ENCODE results near the gene STXBP1.

Gene STXBP1

DNA sequence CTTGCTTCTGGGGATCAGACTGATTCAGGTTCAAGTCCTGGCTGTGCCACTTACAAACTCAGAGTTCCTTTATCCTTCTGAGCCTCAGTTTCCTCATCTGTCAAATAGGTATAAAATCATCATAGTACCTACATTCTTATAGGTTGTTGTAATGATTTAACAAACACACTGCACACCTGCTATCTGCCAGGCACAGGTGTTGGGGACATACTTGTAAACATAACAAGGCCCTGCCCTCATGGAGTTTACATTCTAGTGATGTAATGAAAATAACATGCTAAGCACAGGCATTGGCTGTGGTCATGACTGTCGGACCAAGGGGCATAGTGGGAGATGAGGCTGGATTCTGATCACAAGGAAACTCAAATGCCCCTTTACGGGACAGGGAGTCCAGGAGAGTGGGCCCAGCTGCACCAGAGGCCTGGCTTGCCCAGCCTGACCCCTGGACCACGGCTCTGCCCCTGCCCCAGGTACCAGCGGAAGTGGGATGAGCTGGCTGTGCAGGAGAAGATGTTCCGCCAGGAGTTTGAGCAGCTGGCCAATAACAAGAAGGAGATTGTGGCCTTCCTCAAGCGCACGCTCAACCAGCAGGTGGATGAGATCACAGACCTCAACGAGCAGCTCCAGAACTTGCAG lies 97.0 kb downstream of the STXBP1 start:
- Histone ChIP-seq H2BK12ac (ENCODE audit: low read length) (no peak overlapping the region), H4K12ac (ENCODE audit: low read depth, low read length) (no peak overlapping the region), H3K9ac (ENCODE audit: low read length) (no peak overlapping the region), H3K4me2 (ENCODE audit: low read length) (no peak overlapping the region), H2BK120ac (ENCODE audit: insufficient read depth, low read length, poor library complexity) (no peak overlapping the region), H3K9me3 (ENCODE audit: insufficient read depth, low read depth, low read length) (no peaks in the 10 kb centered on the region), H3K18ac (ENCODE audit: low read length) (no peak overlapping the region), H3K79me1 (ENCODE audit: low read length) (no peaks in the 10 kb centered on the region), H3K36me3 (ENCODE audit: control insufficient read depth in 1 of 2, insufficient read depth in 2 of 2, low read length in 2 of 2) (no peaks in the 10 kb centered on the region), H3K27ac (ENCODE audit: low read depth, low read length) (no peak overlapping the region), H3K27me3 (ENCODE audit: insufficient read depth, low read length) (no peaks in the 10 kb centered on the region), H2AK5ac (ENCODE audit: low read length) (no peak overlapping the region), H3K4me3 (ENCODE audit: low read depth, low read length) (no peak overlapping the region), H3K79me2 (ENCODE audit: control insufficient read depth, insufficient read depth, low read length, poor library complexity) (no peaks in the 10 kb centered on the region), H3K4me1 (ENCODE audit: control insufficient read depth in 1 of 2, insufficient read depth in 2 of 2, low read length in 2 of 2) (peaks cover 0 to 4% of the 10 kb centered on the region in 2 experiments), H2BK5ac (ENCODE audit: low read depth, low read length, poor library complexity) (no peak overlapping the region), H3K4ac (ENCODE audit: low read depth, low read length) (no peak overlapping the region), H4K91ac (ENCODE audit: low read depth, low read length) (no peak overlapping the region), H4K8ac (ENCODE audit: low read depth, low read length) (no peak overlapping the region), H3K14ac (ENCODE audit: low read length) (no peak overlapping the region), H3K23ac (ENCODE audit: low read length) (no peak overlapping the region), H2AFZ (ENCODE audit: insufficient read depth, low read length, poor library complexity) (no peak overlapping the region)
- DNase-seq, result no peak
- WGBS (ENCODE audit: extremely low coverage, insufficient coverage, insufficient read length), result no CpG with 5 or more reads among the region's 8 CpGs

DNA sequence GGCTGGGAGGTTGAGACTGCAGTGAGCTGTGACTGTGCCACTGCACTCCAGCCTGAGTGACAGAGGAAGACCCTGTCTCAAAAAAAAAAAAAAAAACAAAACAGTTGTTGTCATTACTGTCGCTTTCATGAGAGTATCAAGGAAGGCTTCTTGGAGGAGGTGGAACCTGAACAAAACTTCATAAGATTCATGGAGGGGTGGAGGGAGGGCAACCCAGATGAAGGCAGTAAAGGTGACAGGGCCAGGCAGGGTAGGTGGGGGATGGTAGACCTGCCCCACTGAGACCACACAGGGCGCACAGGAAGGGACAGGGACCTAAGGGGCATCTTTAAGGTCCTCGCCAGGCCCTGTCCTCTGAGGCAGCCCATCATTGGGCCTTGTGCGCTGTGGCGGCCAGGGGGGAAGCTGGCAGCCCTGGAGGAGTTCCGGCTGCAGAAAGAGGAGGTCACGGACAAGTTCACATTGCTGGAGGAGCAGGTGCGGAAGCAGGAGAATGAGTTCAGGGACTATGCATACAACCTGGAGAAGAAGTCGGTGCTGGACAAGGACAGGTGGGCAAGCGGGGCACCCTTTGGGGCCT lies 98.2 kb downstream of the STXBP1 start:
- Histone ChIP-seq H3K23ac (ENCODE audit: low read length) (no peak overlapping the region), H3K4ac (ENCODE audit: low read depth, low read length) (no peak overlapping the region), H2BK12ac (ENCODE audit: low read length) (no peak overlapping the region), H3K4me2 (ENCODE audit: low read length) (no peak overlapping the region), H3K9ac (ENCODE audit: low read length) (no peak overlapping the region), H4K91ac (ENCODE audit: low read depth, low read length) (no peak overlapping the region), H4K12ac (ENCODE audit: low read depth, low read length) (no peak overlapping the region), H3K36me3 (ENCODE audit: control insufficient read depth in 1 of 2, insufficient read depth in 2 of 2, low read length in 2 of 2) (no peaks in the 10 kb centered on the region), H2AFZ (ENCODE audit: insufficient read depth, low read length, poor library complexity) (no peak overlapping the region), H3K18ac (ENCODE audit: low read length) (no peak overlapping the region), H2BK120ac (ENCODE audit: insufficient read depth, low read length, poor library complexity) (no peak overlapping the region), H3K27ac (ENCODE audit: low read depth, low read length) (no peak overlapping the region), H2AK5ac (ENCODE audit: low read length) (no peak overlapping the region), H3K9me3 (ENCODE audit: insufficient read depth, low read depth, low read length) (no peaks in the 10 kb centered on the region), H3K27me3 (ENCODE audit: insufficient read depth, low read length) (peaks cover 2% of the 10 kb centered on the region), H4K8ac (ENCODE audit: low read depth, low read length) (no peak overlapping the region), H3K4me1 (ENCODE audit: control insufficient read depth in 1 of 2, insufficient read depth in 2 of 2, low read length in 2 of 2) (peaks cover 0 to 10% of the 10 kb centered on the region in 2 experiments), H3K79me2 (ENCODE audit: control insufficient read depth, insufficient read depth, low read length, poor library complexity) (no peaks in the 10 kb centered on the region), H3K14ac (ENCODE audit: low read length) (no peak overlapping the region), H2BK5ac (ENCODE audit: low read depth, low read length, poor library complexity) (no peak overlapping the region), H3K79me1 (ENCODE audit: low read length) (no peaks in the 10 kb centered on the region), H3K4me3 (ENCODE audit: low read depth, low read length) (no peak overlapping the region)
- WGBS (ENCODE audit: extremely low coverage, insufficient coverage, insufficient read length), result no CpG with 5 or more reads among the region's 10 CpGs
- no peak for DNase-seq

DNA sequence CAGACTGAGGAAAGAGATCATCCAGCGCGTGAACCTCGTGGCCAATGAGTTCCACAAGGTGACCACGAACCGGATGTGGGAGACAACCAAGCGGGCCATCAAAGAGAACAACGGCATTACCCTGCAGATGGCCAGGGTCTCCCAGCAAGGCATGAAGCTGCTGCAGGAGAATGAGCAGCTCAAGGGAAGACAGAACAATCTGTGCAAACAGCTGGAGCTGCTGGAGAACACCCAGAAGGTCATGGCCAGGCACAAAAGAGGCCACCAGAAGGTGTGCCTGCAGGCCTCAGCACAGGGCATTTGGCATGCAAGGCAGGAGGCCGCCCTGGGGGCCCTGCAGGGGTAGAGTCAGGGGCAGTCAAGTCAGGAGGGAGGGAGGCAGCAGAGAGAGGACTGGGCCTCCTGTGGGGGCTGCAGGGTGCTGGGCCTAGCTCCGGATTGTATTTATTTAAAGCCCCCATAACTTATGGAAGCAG lies 99.2 kb downstream of the STXBP1 start:
- Histone ChIP-seq H3K79me2 (ENCODE audit: control insufficient read depth, insufficient read depth, low read length, poor library complexity) (no peaks in the 10 kb centered on the region), H4K8ac (ENCODE audit: low read depth, low read length) (no peak overlapping the region), H3K4me1 (ENCODE audit: control insufficient read depth in 1 of 2, insufficient read depth in 2 of 2, low read length in 2 of 2) (peaks cover 0 to 13% of the 10 kb centered on the region in 2 experiments), H3K79me1 (ENCODE audit: low read length) (no peaks in the 10 kb centered on the region), H3K9ac (ENCODE audit: low read length) (no peak overlapping the region), H2BK120ac (ENCODE audit: insufficient read depth, low read length, poor library complexity) (no peak overlapping the region), H3K27me3 (ENCODE audit: insufficient read depth, low read length) (peaks cover 2% of the 10 kb centered on the region), H3K23ac (ENCODE audit: low read length) (no peak overlapping the region), H4K12ac (ENCODE audit: low read depth, low read length) (no peak overlapping the region), H2BK12ac (ENCODE audit: low read length) (no peak overlapping the region), H3K14ac (ENCODE audit: low read length) (no peak overlapping the region), H3K4me3 (ENCODE audit: low read depth, low read length) (no peak overlapping the region), H3K9me3 (ENCODE audit: insufficient read depth, low read depth, low read length) (no peaks in the 10 kb centered on the region), H3K27ac (ENCODE audit: low read depth, low read length) (no peak overlapping the region), H3K18ac (ENCODE audit: low read length) (no peak overlapping the region), H3K4me2 (ENCODE audit: low read length) (no peak overlapping the region), H3K36me3 (ENCODE audit: control insufficient read depth in 1 of 2, insufficient read depth in 2 of 2, low read length in 2 of 2) (no peaks in the 10 kb centered on the region), H3K4ac (ENCODE audit: low read depth, low read length) (no peak overlapping the region), H2BK5ac (ENCODE audit: low read depth, low read length, poor library complexity) (no peak overlapping the region), H2AK5ac (ENCODE audit: low read length) (no peak overlapping the region), H4K91ac (ENCODE audit: low read depth, low read length) (no peak overlapping the region), H2AFZ (ENCODE audit: insufficient read depth, low read length, poor library complexity) (no peak overlapping the region)
- WGBS (ENCODE audit: extremely low coverage, insufficient coverage, insufficient read length), result no CpG with 5 or more reads among the region's 9 CpGs
- no peak for DNase-seq

DNA sequence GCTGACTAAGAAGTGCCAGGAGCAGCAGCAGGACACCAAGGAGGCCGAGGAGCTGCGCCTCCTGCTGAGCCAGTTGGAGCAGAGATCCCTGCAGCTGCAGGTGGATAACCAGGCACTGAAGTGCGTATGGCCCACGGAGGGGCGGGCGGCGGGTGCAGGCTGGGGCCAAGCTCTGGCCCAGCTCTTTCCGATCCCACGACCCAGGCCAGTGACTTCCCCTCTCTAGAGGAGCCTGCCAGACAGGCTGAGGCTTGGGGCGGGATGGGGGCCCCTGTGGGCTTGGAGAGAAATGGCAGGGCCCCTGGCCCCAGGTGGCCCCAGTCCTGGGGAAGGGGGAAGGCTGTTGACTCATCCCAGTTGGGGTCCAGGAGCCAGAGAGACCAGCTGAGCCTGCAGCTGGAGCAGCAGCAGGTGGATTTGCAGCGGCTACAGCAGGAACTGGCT lies 99.8 kb downstream of the STXBP1 start:
- no peaks in the 10 kb centered on the region for H3K79me1 ChIP-seq (ENCODE audit: low read length)

More for the DNA sequence above, 99.8 kb downstream of the STXBP1 start:
- no peak overlapping the region for H2BK120ac ChIP-seq (ENCODE audit: insufficient read depth, low read length, poor library complexity)
- H3K4ac ChIP-seq (ENCODE audit: low read depth, low read length), result no peak overlapping the region
- no peak for DNase-seq
- H3K18ac ChIP-seq (ENCODE audit: low read length), result no peak overlapping the region
- H4K12ac ChIP-seq (ENCODE audit: low read depth, low read length), result no peak overlapping the region
- H4K8ac ChIP-seq (ENCODE audit: low read depth, low read length), result no peak overlapping the region
- H3K27ac ChIP-seq (ENCODE audit: low read depth, low read length), result no peak overlapping the region
- H4K91ac ChIP-seq (ENCODE audit: low read depth, low read length), result no peak overlapping the region
- H2BK12ac ChIP-seq (ENCODE audit: low read length), result no peak overlapping the region
- peaks cover 2% of the 10 kb centered on the region for H3K27me3 ChIP-seq (ENCODE audit: insufficient read depth, low read length)
- H2AK5ac ChIP-seq (ENCODE audit: low read length), result no peak overlapping the region
- H3K4me3 ChIP-seq (ENCODE audit: low read depth, low read length), result no peak overlapping the region
- H3K36me3 ChIP-seq (ENCODE audit: control insufficient read depth in 1 of 2, insufficient read depth in 2 of 2, low read length in 2 of 2), result no peaks in the 10 kb centered on the region
- no peak overlapping the region for H2AFZ ChIP-seq (ENCODE audit: insufficient read depth, low read length, poor library complexity)
- H3K4me2 ChIP-seq (ENCODE audit: low read length), result no peak overlapping the region
- H2BK5ac ChIP-seq (ENCODE audit: low read depth, low read length, poor library complexity), result no peak overlapping the region
- H3K9ac ChIP-seq (ENCODE audit: low read length), result no peak overlapping the region
- no peak overlapping the region for H3K23ac ChIP-seq (ENCODE audit: low read length)
- H3K14ac ChIP-seq (ENCODE audit: low read length), result no peak overlapping the region
- peaks cover 0 to 12% of the 10 kb centered on the region in 2 experiments for H3K4me1 ChIP-seq (ENCODE audit: control insufficient read depth in 1 of 2, insufficient read depth in 2 of 2, low read length in 2 of 2)
- WGBS (ENCODE audit: extremely low coverage, insufficient coverage, insufficient read length), result no CpG with 5 or more reads among the region's 11 CpGs
- H3K9me3 ChIP-seq (ENCODE audit: insufficient read depth, low read depth, low read length), result no peaks in the 10 kb centered on the region
- no peaks in the 10 kb centered on the region for H3K79me2 ChIP-seq (ENCODE audit: control insufficient read depth, insufficient read depth, low read length, poor library complexity)
